Natural killer cell (primary cell): ENCODE results near the gene DAZAP1. TPM values are rescaled to one million over a fixed set of nuclear protein-coding genes. Genes with fewer than 3 reads are reported as not detected.

Source experiments
- ATAC-seq, 3 donors: fragments of 150-1000 bp in 2 of 3; fragments of 200-7000 bp in 1 of 3; cut with Tn5 transposase; 1 replicate in 1 of 3; 2 replicates in 2 of 3; pipeline ENCODE4 v1.10.0; 2021; ENCODE audit warnings: mild to moderate bottlenecking in 2 of 3, moderate library complexity in 2 of 3
- DNase-seq, 2 donors: peaks; one replicate each; pipeline versions ENCODE4 v3.0.0 to v3.0.0-alpha.2; 2013 to 2021; ENCODE audit warnings: mixed read lengths in 1 of 2
- H3K27ac ChIP-seq: one replicate; pipeline ENCODE4 v1.5.1; 2013; ENCODE audit warnings: mild to moderate bottlenecking, low read length
- H3K27me3 ChIP-seq: one replicate; pipeline ENCODE4 v1.6.1; 2013; ENCODE audit warnings: low read length; ENCODE audit not compliant: control insufficient read depth, insufficient read depth
- H3K36me3 ChIP-seq: one replicate; pipeline ENCODE4 v1.6.1; 2013; ENCODE audit warnings: low read length; ENCODE audit not compliant: control insufficient read depth, insufficient read depth
- H3K4me1 ChIP-seq: one replicate; pipeline ENCODE4 v1.6.1; 2013; ENCODE audit warnings: low read length; ENCODE audit not compliant: control insufficient read depth, insufficient read depth
- H3K4me3 ChIP-seq: one replicate; pipeline ENCODE4 v1.5.1; 2013; ENCODE audit warnings: low read length
- H3K9me3 ChIP-seq: one replicate; pipeline ENCODE4 v1.6.1; 2013; ENCODE audit warnings: low read length; ENCODE audit not compliant: control insufficient read depth, insufficient read depth
- H3K27ac Mint-ChIP-seq, 2 donors: one replicate each; pipeline ENCODE4 v1.8.0; 2022; ENCODE audit warnings: mild to moderate bottlenecking in 2 of 2, mixed read lengths in 2 of 2, moderate library complexity in 1 of 2
- H3K27me3 Mint-ChIP-seq, 2 donors: one replicate each; pipeline ENCODE4 v1.8.0; 2022; ENCODE audit warnings: low read depth in 2 of 2, mixed read lengths in 2 of 2
- H3K36me3 Mint-ChIP-seq: one replicate; pipeline ENCODE4 v1.8.0; 2022; ENCODE audit warnings: mixed read lengths
- H3K4me1 Mint-ChIP-seq, 2 donors: one replicate each; pipeline ENCODE4 v1.8.0; 2022; ENCODE audit warnings: mixed read lengths in 2 of 2
- H3K4me3 Mint-ChIP-seq: one replicate; pipeline ENCODE4 v1.8.0; 2022; ENCODE audit warnings: mild to moderate bottlenecking, moderate library complexity, mixed read lengths
- H3K9me3 Mint-ChIP-seq, 2 donors: one replicate each; pipeline ENCODE4 v1.8.0; 2022; ENCODE audit warnings: mixed read lengths in 2 of 2
- CTCF ChIP-seq: fragments of 200-600 bp; IDR thresholded peaks from one replicate; pipeline ENCODE4 v1.8.0; 2022; ENCODE audit warnings: antibody characterized with exemption
- WGBS: methylation state at CpG from one replicate; pipeline ENCODE4 v1.1.7; 2013; ENCODE audit warnings: missing lambda C conversion rate; ENCODE audit not compliant: insufficient coverage; 5-methylcytosine and 5-hydroxymethylcytosine counted together
- intact Hi-C: fragments of 100-400 bp; cut with micrococcal nuclease; formaldehyde crosslinking; loops from one replicate; pipeline ENCODE4 v1.14.2; 2022
- total RNA-seq, 4 donors: library from RNA; stranded (reverse); fragments of 120-200 nt in 1 of 4; gene quantifications; one replicate each; pipeline versions ENCODE4 v1.2.3 to v1.2.4, GENCODE V29; 2013 to 2022

Gene DAZAP1
- total RNA-seq, 3 donors from 2014 or later (not counting 1 experiment from before 2014, with no cell fraction given) = 166 to 207 (median 170) TPM

- no peak for TF ChIP-seq CTCF
- Histone ChIP-seq H3K9me3 (no peaks in the 10 kb centered on the region), H3K4me3 (peak overlapping the region; percentile 99), H3K27me3 (no peaks in the 10 kb centered on the region), H3K4me1 (peaks cover 59% of the 10 kb centered on the region), H3K27ac (peak overlapping the region; percentile 99), H3K36me3 (peaks cover 3% of the 10 kb centered on the region)
- DNase-seq (peak; percentile 57 to 78), ATAC-seq (peak; percentile 15 to 27 (median 16))
- intact Hi-C loops = loop anchor here (10.0 kb wide), 1 partner anchor 196 kb away; the partner anchor contains the start of gene UQCR11
- Mint-ChIP-seq H3K27me3 (no peaks in the 10 kb centered on the region), H3K9me3 (no peaks in the 10 kb centered on the region), H3K4me3 (peak overlapping the region; percentile 95), H3K36me3 (no peaks in the 10 kb centered on the region), H3K27ac (peak overlapping the region; percentile 91 to 94), H3K4me1 (peaks cover 53 to 61% of the 10 kb centered on the region in 2 donors)
- under 1% methylated on average over 59 of the region's 69 CpGs for WGBS
Measured at GRCh38 chr19:1408300-1409203, 1.2 kb downstream of the DAZAP1 start.

GRCh38 chr19:1409204-1410005, 2.0 kb downstream of the DAZAP1 start:
- Histone ChIP-seq H3K4me3 (peak overlapping the region; percentile 99), H3K27ac (peak overlapping the region; percentile 99), H3K4me1 (peaks cover 68% of the 10 kb centered on the region), H3K27me3 (no peaks in the 10 kb centered on the region), H3K36me3 (peaks cover 4% of the 10 kb centered on the region), H3K9me3 (no peaks in the 10 kb centered on the region)
- WGBS = 68% methylated on average over 33 of the region's 33 CpGs
- DNase-seq (no peak), ATAC-seq (no peak)
- Mint-ChIP-seq H3K36me3 (no peaks in the 10 kb centered on the region), H3K9me3 (no peaks in the 10 kb centered on the region), H3K4me3 (peak overlapping the region; percentile 95), H3K4me1 (peaks cover 55 to 66% of the 10 kb centered on the region in 2 donors), H3K27me3 (no peaks in the 10 kb centered on the region), H3K27ac (peak overlapping the region; percentile 91 to 94)
- intact Hi-C loops = loop anchor here (10.0 kb wide), 1 partner anchor 195 kb away; the partner anchor contains the start of gene UQCR11
- TF ChIP-seq CTCF = no peak

GRCh38 chr19:1410136-1410786, 2.9 kb downstream of the DAZAP1 start:
- H3K9me3 Mint-ChIP-seq = no peaks in the 10 kb centered on the region
- DNase-seq (no peak), ATAC-seq (no peak)
- H3K36me3 Mint-ChIP-seq = no peaks in the 10 kb centered on the region
- Histone ChIP-seq H3K27me3 (no peaks in the 10 kb centered on the region), H3K4me3 (no peak overlapping the region), H3K9me3 (no peaks in the 10 kb centered on the region), H3K27ac (peak overlapping the region; percentile 99), H3K4me1 (peaks cover 76% of the 10 kb centered on the region), H3K36me3 (peaks cover 4% of the 10 kb centered on the region)
- no peaks in the 10 kb centered on the region for H3K27me3 Mint-ChIP-seq
- peak overlapping the region; percentile 91 to 94 for H3K27ac Mint-ChIP-seq
- H3K4me3 Mint-ChIP-seq = peak overlapping the region; percentile 95
- 61% methylated on average over 23 of the region's 23 CpGs for WGBS
- TF ChIP-seq CTCF = no peak
- intact Hi-C loops = no loop called here
- peaks cover 59 to 72% of the 10 kb centered on the region in 2 donors for H3K4me1 Mint-ChIP-seq
